HL-60/S4 treated with retinoic acid at 250 ng/mL for 4 days and 3 days (cell line): ENCODE results near the gene RAD18.

Experiments used
- in situ Hi-C: fragments of 300-500 bp; cut with MboI; formaldehyde crosslinking; loops from 2 replicates; pipeline ENCODE4 v1.7.0; 2022; ENCODE audit warnings: low sequenced_read_pairs

The RAD18 gene

GRCh38 chr3:8839607-8840325 lies 123.5 kb downstream of the RAD18 start:
- in situ Hi-C loops, result no loop called here

GRCh38 chr3:8838765-8839423 lies 124.4 kb downstream of the RAD18 start:
- in situ Hi-C loops, result no loop called here

- in situ Hi-C loops, result no loop called here
These were observed 125.0 kb downstream of the RAD18 start for GRCh38 chr3:8838234-8838633.

- in situ Hi-C loops, result no loop called here
These were observed 126.1 kb downstream of the RAD18 start for GRCh38 chr3:8837162-8837561.

- in situ Hi-C loops, result no loop called here
These were observed 127.2 kb downstream of the RAD18 start for GRCh38 chr3:8836096-8836495.

GRCh38 chr3:8835385-8835784 lies 127.9 kb downstream of the RAD18 start:
- in situ Hi-C loops, result no loop called here

GRCh38 chr3:8834974-8835373 lies 128.3 kb downstream of the RAD18 start:
- in situ Hi-C loops, result no loop called here

GRCh38 chr3:8827641-8828040 lies 135.6 kb downstream of the RAD18 start:
- in situ Hi-C loops, result no loop called here
